CD4-positive, alpha-beta memory T cell (primary cell): Measurements from ENCODE around the gene ASH1L. TPM values are rescaled to one million over a fixed set of nuclear protein-coding genes. Genes with fewer than 3 reads are reported as not detected.
"Not testable (repeated sequence)": the region's sequence is repeated elsewhere in the genome, so short reads cannot be mapped to it uniquely, and the experiment has no call there.

ENCODE experiments used
- CTCF ChIA-PET: fragments of 350-600 bp; sonication (Branson Sonifier 250); formaldehyde crosslinking; loops from one replicate; lab custom pipeline; 2021; ENCODE audit warnings: inconsistent platforms; ENCODE audit not compliant: partially characterized antibody; lab: Charles Lee
- POLR2A ChIA-PET: fragments of 350-600 bp; sonication (Branson Sonifier 250); formaldehyde crosslinking; loops from one replicate; lab custom pipeline; 2021; ENCODE audit not compliant: partially characterized antibody; lab: Charles Lee
- DNase-seq, 5 donors: peaks; one replicate each; pipeline versions ENCODE4 v3.0.0 to v3.0.0-alpha.2; 2020 to 2022; ENCODE audit warnings: mixed read lengths in 1 of 5
- H3K27ac ChIP-seq: one replicate; pipeline ENCODE4 v1.7.0; 2013; ENCODE audit warnings: low read depth, low read length
- H3K27me3 ChIP-seq: 2 replicates; pipeline ENCODE4 v1.7.0; 2013; ENCODE audit warnings: mild to moderate bottlenecking, low read length, moderate library complexity; ENCODE audit not compliant: insufficient read depth
- H3K36me3 ChIP-seq: 2 replicates; pipeline ENCODE4 v1.7.0; 2013; ENCODE audit warnings: mild to moderate bottlenecking, low read length, moderate library complexity; ENCODE audit not compliant: insufficient read depth
- H3K4me1 ChIP-seq: 2 replicates; pipeline ENCODE4 v1.7.0; 2013; ENCODE audit warnings: mild to moderate bottlenecking, low read length, moderate library complexity; ENCODE audit not compliant: insufficient read depth
- H3K4me3 ChIP-seq, 2 donors: one replicate each; pipeline ENCODE4 v1.7.0; 2013; ENCODE audit warnings: low read length in 2 of 2, mild to moderate bottlenecking in 1 of 2
- H3K9me3 ChIP-seq, 2 donors: one replicate each; pipeline ENCODE4 v1.7.0; 2013; ENCODE audit warnings: low read length in 2 of 2, control low read depth in 1 of 2; ENCODE audit not compliant: control insufficient read depth in 1 of 2
- H3K27ac Mint-ChIP-seq, 7 donors: one replicate each; pipeline ENCODE4 v1.8.0; 2020 to 2021; ENCODE audit warnings: mixed read lengths in 7 of 7, mild to moderate bottlenecking in 6 of 7, inconsistent platforms in 3 of 7, moderate library complexity in 3 of 7
- H3K27me3 Mint-ChIP-seq, 2 donors: one replicate each; pipeline ENCODE4 v1.8.0; 2020 to 2021; ENCODE audit warnings: mixed read lengths in 2 of 2
- H3K36me3 Mint-ChIP-seq, 2 donors: one replicate each; pipeline ENCODE4 v1.8.0; 2020 to 2021; ENCODE audit warnings: mixed read lengths in 2 of 2, inconsistent platforms in 1 of 2, mild to moderate bottlenecking in 1 of 2
- H3K4me1 Mint-ChIP-seq, 4 donors: one replicate each; pipeline ENCODE4 v1.8.0; 2020 to 2021; ENCODE audit warnings: mixed read lengths in 4 of 4, mild to moderate bottlenecking in 1 of 4
- H3K4me3 Mint-ChIP-seq, 8 donors: one replicate each; pipeline ENCODE4 v1.8.0; 2020 to 2021; ENCODE audit warnings: mixed read lengths in 8 of 8, mild to moderate bottlenecking in 7 of 8, moderate library complexity in 6 of 8, inconsistent platforms in 3 of 8
- H3K9me3 Mint-ChIP-seq, 8 donors: one replicate each; pipeline ENCODE4 v1.8.0; 2020 to 2021; ENCODE audit warnings: mixed read lengths in 8 of 8, mild to moderate bottlenecking in 5 of 8, inconsistent platforms in 3 of 8, moderate library complexity in 1 of 8
- intact Hi-C: fragments of 100-400 bp; cut with micrococcal nuclease; formaldehyde crosslinking; loops from one replicate; pipeline ENCODE4 v1.15.1; 2023
- polyA plus RNA-seq, 2 donors: library from polyadenylated mRNA; unstranded; fragments of 300-500 nt; fragmentation: Illumina TruSeq; gene quantifications; one replicate each; pipeline ENCODE4 v1.2.3, GENCODE V29; 2021
- total RNA-seq, 2 experiments: library from RNA; stranded (reverse); gene quantifications; one replicate each; pipeline ENCODE4 v1.2.3, GENCODE V29; 2021

Gene ASH1L
- total and polyA plus RNA-seq, 4 experiments from 2014 or later = 7.6 to 107 (median 70.4) TPM

GRCh38 chr1:155583846-155584245 is 21.2 kb upstream of the ASH1L start:
- H3K36me3 Mint-ChIP-seq, H3K4me1 Mint-ChIP-seq, POLR2A ChIA-PET, H3K27me3 Mint-ChIP-seq, H3K9me3 ChIP-seq, H3K4me3 Mint-ChIP-seq, H3K9me3 Mint-ChIP-seq, H3K36me3 ChIP-seq, H3K27ac ChIP-seq, H3K4me3 ChIP-seq, DNase-seq, H3K27ac Mint-ChIP-seq, H3K27me3 ChIP-seq, H3K4me1 ChIP-seq, intact Hi-C loops: not testable (repeated sequence)
- CTCF ChIA-PET = interaction anchor here (0.7 kb wide), 1 partner anchor 260 kb away, joined by 3 read pairs; no protein-coding TSS in a partner anchor

- H3K4me3 ChIP-seq, H3K27me3 Mint-ChIP-seq, H3K36me3 Mint-ChIP-seq, CTCF ChIA-PET, H3K27ac Mint-ChIP-seq, H3K27ac ChIP-seq, H3K27me3 ChIP-seq, H3K4me1 Mint-ChIP-seq, H3K4me3 Mint-ChIP-seq, intact Hi-C loops, H3K9me3 Mint-ChIP-seq, H3K9me3 ChIP-seq, H3K36me3 ChIP-seq, H3K4me1 ChIP-seq, DNase-seq, POLR2A ChIA-PET: not testable (repeated sequence)
Observed at GRCh38 chr1:155575608-155576007, 13.0 kb upstream of the ASH1L start.

- DNase-seq = no peak
- Histone ChIP-seq H3K4me3 (no peak overlapping the region), H3K9me3 (no peaks in the 10 kb centered on the region), H3K4me1 (peaks cover 7% of the 10 kb centered on the region), H3K27me3 (no peaks in the 10 kb centered on the region), H3K27ac (no peak overlapping the region), H3K36me3 (peaks cover 5% of the 10 kb centered on the region)
- CTCF ChIA-PET = interaction anchor here (2.5 kb wide), 1 partner anchor 323 kb away, joined by 7 read pairs; no protein-coding TSS in a partner anchor
- Mint-ChIP-seq H3K9me3 (no peaks in the 10 kb centered on the region), H3K4me3 (no peak overlapping the region), H3K27me3 (no peaks in the 10 kb centered on the region), H3K4me1 (peaks cover 6 to 13% (median 11%) of the 10 kb centered on the region in 4 donors), H3K27ac (no peak overlapping the region), H3K36me3 (peaks cover 4 to 18% of the 10 kb centered on the region in 2 donors)
- POLR2A ChIA-PET = interaction anchor here (0.9 to 1.0 kb wide), 2 partner anchors 8 to 12 kb away, joined by 3 to 4 read pairs; no protein-coding TSS in a partner anchor
- intact Hi-C loops = no loop called here
Observed at GRCh38 chr1:155574077-155574476, 11.5 kb upstream of the ASH1L start.

- Mint-ChIP-seq H3K27me3 (no peaks in the 10 kb centered on the region), H3K36me3 (peaks cover 4 to 24% of the 10 kb centered on the region in 2 donors), H3K27ac (peak overlapping the region in 1 of 7 donors; percentile 0), H3K9me3 (no peaks in the 10 kb centered on the region), H3K4me1 (peaks cover 11 to 19% (median 17%) of the 10 kb centered on the region in 4 donors), H3K4me3 (no peak overlapping the region)
- intact Hi-C loops = no loop called here
- Histone ChIP-seq H3K36me3 (peaks cover 5% of the 10 kb centered on the region), H3K4me3 (no peak overlapping the region), H3K27ac (no peak overlapping the region), H3K27me3 (no peaks in the 10 kb centered on the region), H3K9me3 (no peaks in the 10 kb centered on the region), H3K4me1 (peaks cover 13% of the 10 kb centered on the region)
- POLR2A ChIA-PET = interaction anchor here (0.7 kb wide), 1 partner anchor 315 kb away, joined by 3 read pairs; the partner anchor contains the start of gene ENTREP3
- CTCF ChIA-PET = interaction anchor here (1.1 kb wide), 1 partner anchor 320 kb away, joined by 4 read pairs; no protein-coding TSS in a partner anchor
- no peak for DNase-seq
Observed at GRCh38 chr1:155570593-155570990, 8.0 kb upstream of the ASH1L start.

GRCh38 chr1:155569988-155570592 is 7.5 kb upstream of the ASH1L start:
- POLR2A ChIA-PET = no interaction called here
- Mint-ChIP-seq H3K27me3 (no peaks in the 10 kb centered on the region), H3K27ac (peak overlapping the region in 1 of 7 donors; percentile 43), H3K36me3 (peaks cover 4 to 27% of the 10 kb centered on the region in 2 donors), H3K9me3 (no peaks in the 10 kb centered on the region), H3K4me1 (peaks cover 15 to 23% (median 21%) of the 10 kb centered on the region in 4 donors), H3K4me3 (no peak overlapping the region)
- H3K27ac ChIP-seq = no peak overlapping the region
- intact Hi-C loops = loop anchor here (10.0 kb wide), 1 partner anchor 295 kb away; the partner anchor contains the start of genes CLK2 and HCN3
- H3K36me3 ChIP-seq = peaks cover 5% of the 10 kb centered on the region
- CTCF ChIA-PET = no interaction called here
- no peak for DNase-seq
- H3K4me3 ChIP-seq = no peak overlapping the region
- H3K9me3 ChIP-seq = no peaks in the 10 kb centered on the region
- H3K27me3 ChIP-seq = no peaks in the 10 kb centered on the region
- H3K4me1 ChIP-seq = peaks cover 18% of the 10 kb centered on the region

GRCh38 chr1:155563377-155564022 is 897 bp upstream of the ASH1L start:
- not testable (repeated sequence) for H3K27me3 Mint-ChIP-seq, H3K36me3 ChIP-seq, H3K9me3 ChIP-seq, H3K27me3 ChIP-seq, H3K9me3 Mint-ChIP-seq
- peaks cover 49% of the 10 kb centered on the region for H3K4me1 ChIP-seq
- CTCF ChIA-PET = interaction anchor here (1.3 kb wide), 1 partner anchor 312 kb away, joined by 5 read pairs; no protein-coding TSS in a partner anchor
- Mint-ChIP-seq H3K4me1 (peaks cover 25 to 59% (median 39%) of the 10 kb centered on the region in 4 donors), H3K4me3 (peak overlapping the region; percentile 97 to 100 (median 99)), H3K36me3 (peaks cover 0 to 38% of the 10 kb centered on the region in 2 donors), H3K27ac (peak overlapping the region; percentile 97 to 99 (median 98))
- peak in 4 of 5 donors; percentile 10 to 27 (median 18) for DNase-seq
- H3K27ac ChIP-seq = peak overlapping the region; percentile 96
- intact Hi-C loops = loop anchor here (2.0 to 10.0 kb wide), 4 partner anchors 27 to 289 kb away; partner anchors contain the start of genes CLK2, DAP3, HCN3 and YY1AP1
- POLR2A ChIA-PET = interaction anchor here (0.6 to 2.3 kb wide), 20 partner anchors 8 to 322 kb away, joined by 3 to 11 read pairs (median 4); partner anchors contain the start of genes CLK2, ENTREP3, FDPS and SCAMP3
- peak overlapping the region; percentile 47 to 99 for H3K4me3 ChIP-seq
